Duodenal mucosa (tissue), 2 donors: Measurements from ENCODE around the gene MAD1L1.

Experiments used
- H3K27ac ChIP-seq: one replicate; pipeline ENCODE4 v1.7.0; 2013; ENCODE audit warnings: low read depth, low read length
- H3K27me3 ChIP-seq, 2 donors: one replicate each; pipeline ENCODE4 v1.7.0; 2013; ENCODE audit warnings: low read length in 2 of 2, control low read depth in 1 of 2; ENCODE audit not compliant: insufficient read depth in 2 of 2, control insufficient read depth in 1 of 2
- H3K36me3 ChIP-seq, 2 donors: one replicate each; pipeline ENCODE4 v1.7.0; 2013; ENCODE audit warnings: low read length in 2 of 2, control low read depth in 1 of 2; ENCODE audit not compliant: insufficient read depth in 2 of 2, control insufficient read depth in 1 of 2
- H3K4me1 ChIP-seq, 2 donors: one replicate each; pipeline ENCODE4 v1.7.0; 2013; ENCODE audit warnings: low read length in 2 of 2, control low read depth in 1 of 2; ENCODE audit not compliant: insufficient read depth in 2 of 2, control insufficient read depth in 1 of 2
- H3K4me3 ChIP-seq, 2 donors: one replicate each; pipeline ENCODE4 v1.7.0; 2013; ENCODE audit warnings: low read length in 2 of 2, low read depth in 1 of 2
- H3K9ac ChIP-seq, 2 donors: one replicate each; pipeline ENCODE4 v1.7.0; 2013; ENCODE audit warnings: low read length in 2 of 2, low read depth in 1 of 2
- H3K9me3 ChIP-seq, 2 donors: one replicate each; pipeline ENCODE4 v1.7.0; 2013; ENCODE audit warnings: low read length in 2 of 2, control low read depth in 1 of 2; ENCODE audit not compliant: control insufficient read depth in 1 of 2

MAD1L1 gene

DNA sequence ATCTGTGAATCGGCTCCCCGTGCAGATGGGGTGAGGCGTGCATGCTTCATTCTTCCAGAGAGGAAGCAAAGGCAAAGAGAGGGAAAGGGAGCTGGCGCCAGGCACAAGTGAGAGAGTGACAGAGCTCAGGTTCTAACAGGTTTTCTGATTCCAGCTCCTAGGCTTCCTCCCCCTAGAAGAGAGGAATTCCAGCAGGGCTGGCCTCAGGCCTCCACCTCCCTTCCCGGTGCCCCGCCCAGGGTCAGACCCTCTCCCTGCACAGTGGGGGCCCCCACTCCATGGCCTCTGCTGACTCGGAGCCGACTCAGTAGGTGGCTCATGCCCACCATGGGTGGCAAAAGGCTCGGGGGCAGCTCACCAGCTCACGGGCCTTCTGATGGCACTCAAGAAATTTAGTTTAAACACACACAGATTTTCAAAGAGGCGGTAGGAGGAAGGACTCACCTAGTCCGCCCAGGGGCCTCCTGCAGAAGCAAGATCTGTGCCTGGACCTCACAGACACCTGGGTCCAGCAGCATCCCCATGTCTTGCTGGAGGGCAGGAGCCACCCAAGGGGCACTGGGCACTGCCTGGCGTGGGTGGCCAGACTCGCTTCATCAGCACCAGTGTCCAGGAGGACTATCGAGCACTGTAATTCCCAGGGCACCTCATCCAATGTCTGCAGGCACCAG lies 183.5 kb downstream of the MAD1L1 start:
- H3K4me1 ChIP-seq = no peaks in the 10 kb centered on the region
- H3K27ac ChIP-seq = no peak overlapping the region
- no peak overlapping the region for H3K9ac ChIP-seq
- H3K36me3 ChIP-seq = no peaks in the 10 kb centered on the region
- no peaks in the 10 kb centered on the region for H3K9me3 ChIP-seq
- H3K4me3 ChIP-seq = no peak overlapping the region
- H3K27me3 ChIP-seq = no peaks in the 10 kb centered on the region

DNA sequence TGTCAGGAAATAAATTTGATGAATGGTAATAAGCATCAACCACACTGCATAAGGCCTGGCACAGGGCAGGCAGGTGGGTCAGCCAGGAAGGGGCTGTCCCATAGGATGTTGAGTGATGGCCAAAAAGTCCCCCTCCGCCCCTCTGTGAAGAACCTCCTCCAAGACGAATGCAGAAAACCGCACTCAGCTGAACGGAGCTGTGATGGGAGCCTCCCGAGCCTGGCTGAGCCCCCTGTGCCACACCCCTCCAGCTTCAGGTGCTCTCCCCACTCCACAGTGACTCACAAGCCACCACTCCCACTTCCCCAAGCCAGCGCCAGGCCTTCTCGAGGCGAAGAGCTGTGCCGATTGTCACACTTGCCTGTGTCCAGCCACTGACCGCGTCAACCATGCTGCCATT lies 184.2 kb downstream of the MAD1L1 start:
- no peaks in the 10 kb centered on the region for H3K9me3 ChIP-seq
- no peak overlapping the region for H3K27ac ChIP-seq

GRCh38 chr7:2048006-2048405 lies 184.7 kb downstream of the MAD1L1 start:
- no peaks in the 10 kb centered on the region for H3K9me3 ChIP-seq
- H3K4me1 ChIP-seq = no peaks in the 10 kb centered on the region
- H3K27ac ChIP-seq = no peak overlapping the region
- H3K4me3 ChIP-seq = no peak overlapping the region
- no peaks in the 10 kb centered on the region for H3K27me3 ChIP-seq
- H3K9ac ChIP-seq = no peak overlapping the region
- H3K36me3 ChIP-seq = no peaks in the 10 kb centered on the region

More for the DNA sequence above, 184.2 kb downstream of the MAD1L1 start:
- Histone ChIP-seq H3K27me3 (no peaks in the 10 kb centered on the region), H3K4me3 (no peak overlapping the region), H3K4me1 (no peaks in the 10 kb centered on the region), H3K9ac (no peak overlapping the region), H3K36me3 (no peaks in the 10 kb centered on the region)

DNA sequence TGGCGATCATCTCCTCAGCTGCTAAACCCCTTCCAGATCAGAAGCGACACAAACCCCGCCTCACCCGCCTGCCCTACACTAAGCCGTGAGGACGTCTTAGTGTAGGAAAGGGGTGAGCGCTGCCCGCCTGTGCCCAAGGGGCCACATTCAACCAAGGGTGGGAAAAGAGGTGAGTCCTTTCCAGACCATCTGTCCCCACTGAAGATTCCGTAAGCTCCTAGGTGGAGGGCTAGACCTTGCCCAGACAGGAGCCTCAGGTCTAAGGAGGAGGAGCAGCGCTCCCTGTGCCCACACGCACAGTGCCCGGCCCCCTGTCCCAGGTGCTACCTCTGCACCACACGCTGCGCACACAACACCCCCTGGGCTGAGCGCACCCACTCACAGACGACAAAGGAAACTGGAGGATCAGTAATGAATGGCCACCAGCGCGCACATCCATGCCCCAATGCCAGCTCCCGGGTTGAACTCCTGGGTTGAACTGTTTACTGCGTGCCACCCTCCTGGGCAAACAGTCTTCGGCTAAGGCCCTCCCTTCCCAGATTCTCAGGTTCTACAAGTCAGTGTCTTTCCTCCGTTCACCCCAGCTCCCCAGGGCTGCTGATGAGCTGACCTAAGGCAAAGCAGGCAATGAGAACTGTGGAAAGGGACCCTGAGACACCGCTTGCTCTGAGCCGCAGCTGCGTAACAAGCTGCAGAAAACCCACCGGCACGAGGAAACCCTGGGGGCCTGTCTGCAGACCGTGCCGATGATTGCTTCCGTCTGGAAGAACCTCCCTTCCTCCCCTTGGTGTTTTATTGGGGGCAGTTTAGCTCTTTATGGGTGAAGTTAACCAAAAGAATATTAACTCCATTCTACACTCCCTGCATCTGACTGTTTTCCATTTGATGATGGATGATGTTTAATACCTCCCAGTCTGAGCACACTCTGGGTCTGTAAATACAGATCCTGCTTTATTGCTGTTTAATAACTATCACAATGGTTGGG lies 185.9 kb downstream of the MAD1L1 start:
- Histone ChIP-seq H3K4me3 (no peak overlapping the region), H3K9me3 (peaks cover 2 to 3% of the 10 kb centered on the region in 2 donors), H3K27ac (no peak overlapping the region), H3K27me3 (no peaks in the 10 kb centered on the region), H3K36me3 (peaks cover 0 to 10% of the 10 kb centered on the region in 2 donors), H3K9ac (no peak overlapping the region), H3K4me1 (no peaks in the 10 kb centered on the region)

- peaks cover 2 to 3% of the 10 kb centered on the region in 2 donors for H3K9me3 ChIP-seq
- H3K4me1 ChIP-seq = no peaks in the 10 kb centered on the region
- H3K27me3 ChIP-seq = no peaks in the 10 kb centered on the region
- no peak overlapping the region for H3K27ac ChIP-seq
- H3K4me3 ChIP-seq = no peak overlapping the region
- no peak overlapping the region for H3K9ac ChIP-seq
- H3K36me3 ChIP-seq = peaks cover 0 to 11% of the 10 kb centered on the region in 2 donors
These were observed 187.0 kb downstream of the MAD1L1 start for GRCh38 chr7:2045559-2046405.

GRCh38 chr7:2044883-2045471 lies 187.8 kb downstream of the MAD1L1 start:
- no peak overlapping the region for H3K4me3 ChIP-seq
- H3K36me3 ChIP-seq = peaks cover 0 to 11% of the 10 kb centered on the region in 2 donors
- no peak overlapping the region for H3K9ac ChIP-seq
- H3K9me3 ChIP-seq = peaks cover 2 to 3% of the 10 kb centered on the region in 2 donors
- no peaks in the 10 kb centered on the region for H3K27me3 ChIP-seq
- no peaks in the 10 kb centered on the region for H3K4me1 ChIP-seq
- no peak overlapping the region for H3K27ac ChIP-seq

DNA sequence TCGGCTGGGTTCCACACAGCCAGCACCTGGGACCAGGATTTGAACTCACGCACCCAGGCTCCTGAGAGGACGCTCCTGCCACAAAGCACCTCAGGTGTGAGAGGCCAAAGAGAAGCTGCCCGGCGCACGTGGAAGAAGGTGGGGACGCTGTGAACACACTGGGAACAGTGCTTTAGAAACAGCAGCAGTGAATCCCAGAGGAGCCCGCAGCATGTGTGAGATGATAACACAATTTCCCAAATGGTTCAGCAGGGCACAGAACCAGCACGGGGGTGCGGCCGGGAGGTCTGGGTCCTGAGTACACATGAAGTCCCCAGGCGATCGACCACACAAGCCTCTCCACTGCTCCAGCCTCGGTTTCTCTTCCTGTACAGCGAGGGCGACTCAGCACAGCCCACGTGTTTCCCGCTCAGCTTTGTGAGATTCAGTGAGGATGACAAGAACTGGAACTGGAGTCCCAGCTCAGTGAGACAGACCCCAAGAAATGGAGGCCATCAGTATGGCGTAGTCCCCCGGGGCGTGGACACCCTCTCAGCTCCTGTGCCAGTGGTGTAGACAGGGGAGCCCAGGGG lies 188.3 kb downstream of the MAD1L1 start:
- H3K4me1 ChIP-seq = no peaks in the 10 kb centered on the region
- no peak overlapping the region for H3K4me3 ChIP-seq
- H3K9ac ChIP-seq = no peak overlapping the region
- no peak overlapping the region for H3K27ac ChIP-seq
- peaks cover 2 to 3% of the 10 kb centered on the region in 2 donors for H3K9me3 ChIP-seq
- peaks cover 0 to 11% of the 10 kb centered on the region in 2 donors for H3K36me3 ChIP-seq
- H3K27me3 ChIP-seq = no peaks in the 10 kb centered on the region

- H3K4me1 ChIP-seq = no peaks in the 10 kb centered on the region
- H3K27ac ChIP-seq = no peak overlapping the region
- no peaks in the 10 kb centered on the region for H3K27me3 ChIP-seq
- no peak overlapping the region for H3K9ac ChIP-seq
- H3K36me3 ChIP-seq = peaks cover 0 to 11% of the 10 kb centered on the region in 2 donors
- H3K4me3 ChIP-seq = no peak overlapping the region
- peaks cover 2 to 3% of the 10 kb centered on the region in 2 donors for H3K9me3 ChIP-seq
These were observed 189.3 kb downstream of the MAD1L1 start for GRCh38 chr7:2043316-2044039.

DNA sequence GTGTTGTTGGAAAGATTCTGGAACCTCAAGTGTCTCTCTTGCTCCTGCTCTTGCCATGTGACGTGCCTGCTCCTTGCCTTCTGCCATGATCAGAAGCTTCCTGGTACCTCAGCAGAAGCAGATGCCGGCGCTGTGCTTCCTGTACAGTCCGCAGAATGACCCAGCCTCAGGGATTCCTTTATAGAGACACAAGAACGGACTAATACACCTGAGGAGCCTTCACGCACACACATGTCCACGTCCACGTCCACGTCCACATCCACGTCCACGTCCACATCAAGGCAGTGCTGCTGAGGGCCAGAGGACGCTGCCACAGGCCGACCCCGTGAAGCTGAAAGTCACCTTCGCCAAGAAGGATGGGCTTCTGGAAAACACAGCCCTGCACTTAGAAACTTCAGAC lies 190.1 kb downstream of the MAD1L1 start:
- H3K9ac ChIP-seq = no peak overlapping the region
- peaks cover 2 to 3% of the 10 kb centered on the region in 2 donors for H3K9me3 ChIP-seq
- H3K36me3 ChIP-seq = peaks cover 0 to 11% of the 10 kb centered on the region in 2 donors
- no peak overlapping the region for H3K27ac ChIP-seq
- H3K4me3 ChIP-seq = no peak overlapping the region
- peaks cover 0 to 6% of the 10 kb centered on the region in 2 donors for H3K4me1 ChIP-seq
- H3K27me3 ChIP-seq = no peaks in the 10 kb centered on the region
